KOPT-K1 (cell line): Measurements from ENCODE around the gene TEX22.

Experiments used
- H3K27ac ChIP-seq: fragments of 200-600 bp; sonication (generic); 2 replicates; pipeline ENCODE4 v1.5.1; 2016; ENCODE audit warnings: antibody characterized with exemption, mild to moderate bottlenecking, low read depth, low read length; ENCODE audit not compliant: poor library complexity, severe bottlenecking
- H3K36me3 ChIP-seq: fragments of 200-600 bp; sonication (generic); 2 replicates; pipeline ENCODE4 v1.5.1; 2017; ENCODE audit warnings: antibody characterized with exemption, mild to moderate bottlenecking, low read length, moderate library complexity; ENCODE audit not compliant: insufficient read depth
- H3K9me3 ChIP-seq: fragments of 200-600 bp; sonication (generic); 2 replicates; pipeline ENCODE4 v1.5.1; 2017; ENCODE audit warnings: antibody characterized with exemption, low read length, mild to moderate bottlenecking; ENCODE audit not compliant: insufficient read depth, poor library complexity, severe bottlenecking

TEX22 gene

GRCh38 chr14:105395538-105395854, 2.8 kb upstream of the TEX22 start:
- Histone ChIP-seq H3K9me3 (no peaks in the 10 kb centered on the region), H3K36me3 (peaks cover 10% of the 10 kb centered on the region), H3K27ac (peak overlapping the region; percentile 2)

GRCh38 chr14:105397350-105397931, 897 bp upstream of the TEX22 start:
- no peaks in the 10 kb centered on the region for H3K9me3 ChIP-seq
- peak overlapping the region; percentile 93 for H3K27ac ChIP-seq
- H3K36me3 ChIP-seq: peaks cover 28% of the 10 kb centered on the region

GRCh38 chr14:105398726-105399465, 558 bp downstream of the TEX22 start:
- H3K27ac ChIP-seq: peak overlapping the region; percentile 93
- peaks cover 28% of the 10 kb centered on the region for H3K36me3 ChIP-seq
- no peaks in the 10 kb centered on the region for H3K9me3 ChIP-seq

- Histone ChIP-seq H3K27ac (peak overlapping the region; percentile 93), H3K9me3 (no peaks in the 10 kb centered on the region)
These were observed 1.1 kb downstream of the TEX22 start for GRCh38 chr14:105399466-105399775.

GRCh38 chr14:105400016-105400415, 1.7 kb downstream of the TEX22 start:
- Histone ChIP-seq H3K36me3 (peaks cover 28% of the 10 kb centered on the region), H3K9me3 (no peaks in the 10 kb centered on the region), H3K27ac (peak overlapping the region; percentile 93)

More at GRCh38 chr14:105399466-105399775, 1.1 kb downstream of the TEX22 start:
- peaks cover 28% of the 10 kb centered on the region for H3K36me3 ChIP-seq

- Histone ChIP-seq H3K9me3 (no peaks in the 10 kb centered on the region), H3K27ac (no peak overlapping the region), H3K36me3 (peaks cover 28% of the 10 kb centered on the region)
These were observed 3.4 kb downstream of the TEX22 start for GRCh38 chr14:105401699-105402098.

- H3K27ac ChIP-seq: no peak overlapping the region
- H3K36me3 ChIP-seq: 0 out of 2 replicates have a peak, but pooled peaks cover 4% of the 10 kb centered on the region
- H3K9me3 ChIP-seq: no peaks in the 10 kb centered on the region
These were observed 10.3 kb downstream of the TEX22 start for GRCh38 chr14:105408592-105408991.

GRCh38 chr14:105409364-105409763, 11.0 kb downstream of the TEX22 start:
- no peak overlapping the region for H3K27ac ChIP-seq
- 0 out of 2 replicates have a peak, but pooled peaks cover 4% of the 10 kb centered on the region for H3K36me3 ChIP-seq
- H3K9me3 ChIP-seq: no peaks in the 10 kb centered on the region

- Histone ChIP-seq H3K27ac (no peak overlapping the region), H3K36me3 (0 out of 2 replicates have a peak, but pooled peaks cover 4% of the 10 kb centered on the region), H3K9me3 (no peaks in the 10 kb centered on the region)
These were observed 12.3 kb downstream of the TEX22 start for GRCh38 chr14:105410642-105411016.

GRCh38 chr14:105411017-105411941, 12.9 kb downstream of the TEX22 start:
- no peaks in the 10 kb centered on the region for H3K9me3 ChIP-seq
- H3K36me3 ChIP-seq: 0 out of 2 replicates have a peak, but pooled peaks cover 4% of the 10 kb centered on the region
- H3K27ac ChIP-seq: no peak overlapping the region

GRCh38 chr14:105411985-105412770, 13.8 kb downstream of the TEX22 start:
- no peaks in the 10 kb centered on the region for H3K9me3 ChIP-seq
- 0 out of 2 replicates have a peak, but pooled peaks cover 4% of the 10 kb centered on the region for H3K36me3 ChIP-seq
- no peak overlapping the region for H3K27ac ChIP-seq

- Histone ChIP-seq H3K36me3 (peaks cover 4% of the 10 kb centered on the region; the same call in 1 of the 2 replicates), H3K9me3 (no peaks in the 10 kb centered on the region), H3K27ac (no peak overlapping the region)
These were observed 14.6 kb downstream of the TEX22 start for GRCh38 chr14:105412771-105413543.

- Histone ChIP-seq H3K27ac (no peak overlapping the region), H3K36me3 (peaks cover 4% of the 10 kb centered on the region; the same call in 1 of the 2 replicates), H3K9me3 (no peaks in the 10 kb centered on the region)
These were observed 15.2 kb downstream of the TEX22 start for GRCh38 chr14:105413544-105413886.
